ENCODE data around the gene KLB.

- TF ChIP-seq CTCF (IDR thresholded peaks at IDR 0.05) (no peak), POLR2A (IDR thresholded peaks at IDR 0.05) (no peak)
Measured at GRCh38 chr4:39480902-39481695, 74.4 kb downstream of the KLB start.
